Stimulated activated CD4-positive, alpha-beta T cell treated with anti-CD3 and anti-CD28 coated beads, TNF-alpha, amount 100 ng/mL, for 48 hours (primary cell): ENCODE results near the gene B4GALNT4.
"Not testable (repeated sequence)": the region's sequence is repeated elsewhere in the genome, so short reads cannot be mapped to it uniquely, and the experiment has no call there.

Experiments used
- DNase-seq, 3 donors: peaks; one replicate each; pipeline ENCODE4 v3.0.0-alpha.2; 2020; ENCODE audit warnings: low read depth in 3 of 3

The B4GALNT4 gene

GRCh38 chr11:369336-370018, at the start of gene B4GALNT4:
TSS of gene B4GALNT4 (plus strand) at chr11:369499. CDS start at chr11:369804, 305 bp downstream.
- no peak for DNase-seq

- DNase-seq: not testable (repeated sequence)
Measured at GRCh38 chr11:319888-320273, 49.4 kb upstream of the B4GALNT4 start.

- DNase-seq: no peak
Measured at GRCh38 chr11:324156-324555, 45.1 kb upstream of the B4GALNT4 start.

GRCh38 chr11:324593-325517, 44.4 kb upstream of the B4GALNT4 start:
- not testable (repeated sequence) for DNase-seq

- DNase-seq: no peak
Measured at GRCh38 chr11:325796-326591, 43.3 kb upstream of the B4GALNT4 start.

- DNase-seq: no peak
Measured at GRCh38 chr11:326592-326841, 42.8 kb upstream of the B4GALNT4 start.

GRCh38 chr11:326842-327580, 42.3 kb upstream of the B4GALNT4 start:
- peak in 2 of 3 donors; percentile 36 to 55 for DNase-seq

- DNase-seq: no peak
Measured at GRCh38 chr11:327581-327923, 41.7 kb upstream of the B4GALNT4 start.

GRCh38 chr11:328012-328411, 41.3 kb upstream of the B4GALNT4 start:
- no peak for DNase-seq

GRCh38 chr11:328516-329100, 40.7 kb upstream of the B4GALNT4 start:
- DNase-seq: not testable (repeated sequence)

- no peak for DNase-seq
Measured at GRCh38 chr11:329886-330253, 39.4 kb upstream of the B4GALNT4 start.

- no peak for DNase-seq
Measured at GRCh38 chr11:330307-330693, 39.0 kb upstream of the B4GALNT4 start.

- DNase-seq: no peak
Measured at GRCh38 chr11:330694-331357, 38.5 kb upstream of the B4GALNT4 start.

GRCh38 chr11:331358-332060, 37.8 kb upstream of the B4GALNT4 start:
- DNase-seq: no peak

- DNase-seq: no peak
Measured at GRCh38 chr11:332651-333480, 36.4 kb upstream of the B4GALNT4 start.

GRCh38 chr11:333616-334263, 35.6 kb upstream of the B4GALNT4 start:
- not testable (repeated sequence) for DNase-seq

- DNase-seq: no peak
Measured at GRCh38 chr11:334264-334994, 34.9 kb upstream of the B4GALNT4 start.
